C4-2B (cell line): ENCODE data around the gene SUGP1.
"Not testable (repeated sequence)": the region's sequence is repeated elsewhere in the genome, so short reads cannot be mapped to it uniquely, and the experiment has no call there.

ENCODE experiments used
- H3K27ac ChIP-seq: fragments of 450-650 bp; 2 replicates; pipeline ENCODE4 v1.5.1; 2017
- CTCF ChIP-seq: fragments of 450-650 bp; conservative IDR thresholded peaks from 2 replicates; pipeline ENCODE4 v1.5.1; 2017; ENCODE audit warnings: mild to moderate bottlenecking
- ZFX ChIP-seq: fragments of 450-650 bp; IDR thresholded peaks from 2 replicates; pipeline ENCODE4 v1.6.1; 2017

SUGP1 gene

DNA sequence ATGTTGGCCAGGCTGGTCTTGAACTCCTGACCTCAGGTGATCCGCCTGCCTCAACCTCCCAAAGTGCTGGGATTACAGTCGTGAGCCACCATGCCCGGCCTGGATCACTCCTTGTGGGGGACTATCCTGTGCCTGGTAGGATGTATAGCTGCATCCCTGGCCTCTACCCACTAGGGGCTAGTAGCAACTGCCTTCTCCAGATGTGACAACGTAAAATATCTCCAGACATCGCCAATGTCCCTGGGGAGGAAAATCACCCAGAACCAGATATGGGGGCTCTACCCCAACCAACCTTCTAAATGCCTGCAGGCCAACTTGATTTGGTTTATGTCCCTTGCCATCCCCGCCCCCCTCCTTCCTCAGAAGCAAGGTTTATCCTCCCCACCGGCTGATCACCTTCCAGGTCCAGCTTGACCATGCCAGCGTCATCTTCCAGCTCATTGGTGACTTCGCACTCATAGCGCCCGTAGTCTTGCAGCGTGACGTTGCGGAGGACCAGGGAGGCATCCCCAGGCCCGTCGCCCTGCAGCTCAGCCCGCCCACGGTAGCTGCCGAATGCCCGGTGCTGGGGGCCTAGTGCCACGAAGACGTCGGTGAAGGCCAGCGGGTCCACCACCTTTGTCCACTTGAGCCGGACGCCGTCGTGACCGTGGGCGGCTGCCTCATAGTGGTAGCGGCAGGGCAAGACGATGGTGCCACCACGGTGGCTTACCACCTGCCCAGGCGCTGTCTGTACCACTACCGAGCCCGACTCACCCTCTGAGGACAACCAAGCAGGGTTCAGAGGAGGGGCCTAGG lies 59.7 kb downstream of the SUGP1 start:
- TF ChIP-seq CTCF, result no peak
- no peak for TF ChIP-seq ZFX
- no peak overlapping the region for H3K27ac ChIP-seq

- no peak for TF ChIP-seq ZFX
- TF ChIP-seq CTCF, result no peak
- H3K27ac ChIP-seq, result no peak overlapping the region
Observed at GRCh38 chr19:19259741-19260140, 60.6 kb downstream of the SUGP1 start.

- H3K27ac ChIP-seq, result no peak overlapping the region
- TF ChIP-seq ZFX (no peak), CTCF (no peak)
Observed at GRCh38 chr19:19258589-19259338, 61.5 kb downstream of the SUGP1 start.

GRCh38 chr19:19257836-19258588 lies 62.3 kb downstream of the SUGP1 start:
- TF ChIP-seq ZFX (no peak), CTCF (no peak)
- H3K27ac ChIP-seq, result no peak overlapping the region

DNA sequence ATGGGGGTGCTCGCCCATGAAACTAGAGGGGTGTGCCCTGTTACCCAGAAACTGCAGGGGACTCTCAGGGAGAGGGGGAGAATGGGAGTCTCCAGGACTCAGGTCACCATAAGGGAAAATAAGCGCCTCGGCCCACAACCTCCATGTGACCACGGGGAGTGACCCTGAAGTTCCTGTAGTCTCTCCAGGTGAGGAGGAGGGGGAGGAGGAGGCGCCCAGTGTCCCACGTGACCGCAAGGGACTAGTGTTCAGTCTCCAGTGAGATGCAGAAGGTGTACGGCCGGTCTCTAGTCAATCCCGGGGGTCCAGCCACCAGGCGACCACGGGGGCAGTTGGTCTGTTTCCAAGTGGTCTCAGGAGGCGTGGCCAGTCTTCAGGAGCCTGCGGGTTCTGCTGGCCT lies 63.2 kb downstream of the SUGP1 start:
- H3K27ac ChIP-seq, result no peak overlapping the region
- TF ChIP-seq CTCF (no peak), ZFX (no peak)

GRCh38 chr19:19256072-19256969 lies 64.0 kb downstream of the SUGP1 start:
- TF ChIP-seq ZFX, result no peak
- TF ChIP-seq CTCF, result no peak

GRCh38 chr19:19253409-19253808 lies 66.9 kb downstream of the SUGP1 start:
- H3K27ac ChIP-seq, result not testable (repeated sequence)

More at GRCh38 chr19:19256072-19256969, 64.0 kb downstream of the SUGP1 start:
- H3K27ac ChIP-seq, result no peak overlapping the region
